ENCODE measurements around the gene CHST11. TPM values are rescaled to one million over a fixed set of nuclear protein-coding genes. Genes with fewer than 3 reads are reported as not detected.

The CHST11 gene
- total and polyA plus RNA-seq, 9 of the 15 experiments (the other 6 are each of a cell fraction or from before 2014, with no cell fraction given): 2.3 to 38.7 (median 15.0) TPM

- TF ChIP-seq TCFL5 (CRISPR knock-in tag; conservative IDR thresholded peaks at IDR 0.05) (0 out of 2 replicates have a peak, but pooled peaks have one; percentile 40), ZBTB34 (CRISPR knock-in tag; IDR thresholded peaks at IDR 0.05) (peak; percentile 60; the same call in 1 of the 2 replicates), RBM39 (optimal IDR thresholded peaks at IDR 0.05; ENCODE audit: low read depth, low read length) (no peak), CCAR2 (IDR thresholded peaks at IDR 0.05; ENCODE audit: low read depth, low read length) (no peak), WHSC1 (IDR thresholded peaks at IDR 0.05; ENCODE audit: low read length) (no peak), ZBTB9 (CRISPR knock-in tag; IDR thresholded peaks at IDR 0.05) (peak; percentile 79), ZNF551 (CRISPR knock-in tag; IDR thresholded peaks at IDR 0.05) (no peak), FOSL1 (tag; conservative IDR thresholded peaks at IDR 0.05) (peak; percentile 77), ZBTB40 (IDR thresholded peaks at IDR 0.05) (no peak), ZBTB40 (CRISPR knock-in tag; IDR thresholded peaks at IDR 0.05) (no peak), MEF2A (IDR thresholded peaks at IDR 0.05; ENCODE audit: control insufficient read depth, low read depth, low read length) (no peak), ZNF174 (CRISPR knock-in tag; IDR thresholded peaks at IDR 0.05) (no peak), FOS (IDR thresholded peaks at IDR 0.05; ENCODE audit: extremely low read depth, insufficient read length) (no peak), NR0B1 (IDR thresholded peaks at IDR 0.05; ENCODE audit: partially characterized antibody) (no peak), ZNF780A (CRISPR knock-in tag; IDR thresholded peaks at IDR 0.05) (no peak), CBFA2T3 (IDR thresholded peaks at IDR 0.05) (peak; percentile 99), SRSF3 (IDR thresholded peaks at IDR 0.05; ENCODE audit: insufficient read depth, low read length) (no peak)
Measured at GRCh38 chr12:104467346-104467837, 10.6 kb downstream of the CHST11 start (continued).
